Colonic mucosa (tissue), 4 donors: ENCODE results near the gene WDR26. TPM values are rescaled to one million over a fixed set of nuclear protein-coding genes. Genes with fewer than 3 reads are reported as not detected.
A peak's percentile ranks its signal among the peaks of the same experiment; 100 is the strongest.

Experiments used
- DNase-seq: peaks from one replicate; pipeline ENCODE4 v3.0.0-alpha.2; 2020
- H3K27ac ChIP-seq: fragments of 200-600 bp; one replicate; pipeline ENCODE4 v1.8.0; 2021
- H3K27me3 ChIP-seq: fragments of 200-600 bp; one replicate; pipeline ENCODE4 v1.8.0; 2021
- H3K36me3 ChIP-seq: fragments of 200-600 bp; one replicate; pipeline ENCODE4 v1.8.0; 2021
- H3K4me1 ChIP-seq: fragments of 200-600 bp; one replicate; pipeline ENCODE4 v1.8.0; 2021; ENCODE audit warnings: mild to moderate bottlenecking
- H3K4me3 ChIP-seq: fragments of 200-600 bp; one replicate; pipeline ENCODE4 v1.8.0; 2021
- H3K9ac ChIP-seq, 2 donors: one replicate each; pipeline ENCODE4 v1.7.0; 2013; ENCODE audit warnings: control low read depth in 2 of 2, low read depth in 2 of 2, low read length in 2 of 2
- H3K9me3 ChIP-seq: fragments of 200-600 bp; one replicate; pipeline ENCODE4 v1.8.0; 2021
- intact Hi-C: fragments of 100-400 bp; cut with DNase I; formaldehyde crosslinking; loops from one replicate; pipeline ENCODE4 v1.14.1; 2022
- total RNA-seq, 2 donors: library from RNA; stranded (reverse); fragmentation: NEBNext Ultra II Directional in 1 of 2; extraction: Animal tissue kit (Norgen Biotek cat#: 25700) in 1 of 2; gene quantifications; one replicate each; pipeline ENCODE4 v1.2.1, GENCODE V29; 2021
- TF ChIP-seq, protein P1 (sequence below): fragments of 200-600 bp; IDR thresholded peaks from one replicate; pipeline ENCODE4 v1.8.0; 2022; ENCODE audit warnings: antibody characterized with exemption, mild to moderate bottlenecking
- donor health status: healthy.
- donor health status: DM: no; HTN: no; CAD: no.
- donor health status: DM: no; HTN: no; CAD: no.

The WDR26 gene
- total RNA-seq, 2 donors from 2014 or later = 53.5 to 78.4 TPM

- no peaks in the 10 kb centered on the region for H3K36me3 ChIP-seq
- TF ChIP-seq, protein P1, sequence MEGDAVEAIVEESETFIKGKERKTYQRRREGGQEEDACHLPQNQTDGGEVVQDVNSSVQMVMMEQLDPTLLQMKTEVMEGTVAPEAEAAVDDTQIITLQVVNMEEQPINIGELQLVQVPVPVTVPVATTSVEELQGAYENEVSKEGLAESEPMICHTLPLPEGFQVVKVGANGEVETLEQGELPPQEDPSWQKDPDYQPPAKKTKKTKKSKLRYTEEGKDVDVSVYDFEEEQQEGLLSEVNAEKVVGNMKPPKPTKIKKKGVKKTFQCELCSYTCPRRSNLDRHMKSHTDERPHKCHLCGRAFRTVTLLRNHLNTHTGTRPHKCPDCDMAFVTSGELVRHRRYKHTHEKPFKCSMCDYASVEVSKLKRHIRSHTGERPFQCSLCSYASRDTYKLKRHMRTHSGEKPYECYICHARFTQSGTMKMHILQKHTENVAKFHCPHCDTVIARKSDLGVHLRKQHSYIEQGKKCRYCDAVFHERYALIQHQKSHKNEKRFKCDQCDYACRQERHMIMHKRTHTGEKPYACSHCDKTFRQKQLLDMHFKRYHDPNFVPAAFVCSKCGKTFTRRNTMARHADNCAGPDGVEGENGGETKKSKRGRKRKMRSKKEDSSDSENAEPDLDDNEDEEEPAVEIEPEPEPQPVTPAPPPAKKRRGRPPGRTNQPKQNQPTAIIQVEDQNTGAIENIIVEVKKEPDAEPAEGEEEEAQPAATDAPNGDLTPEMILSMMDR = no peak
- no peak overlapping the region for H3K4me3 ChIP-seq
- H3K27me3 ChIP-seq = no peaks in the 10 kb centered on the region
- intact Hi-C loops = no loop called here
- DNase-seq = no peak
- H3K9me3 ChIP-seq = no peaks in the 10 kb centered on the region
- no peak overlapping the region for H3K9ac ChIP-seq
- H3K27ac ChIP-seq = no peak overlapping the region
- no peaks in the 10 kb centered on the region for H3K4me1 ChIP-seq
These were observed 13.4 kb upstream of the WDR26 start for GRCh38 chr1:224447971-224448370.

GRCh38 chr1:224447251-224447650, 12.7 kb upstream of the WDR26 start:
- Histone ChIP-seq H3K4me3 (no peak overlapping the region), H3K9ac (no peak overlapping the region), H3K36me3 (no peaks in the 10 kb centered on the region), H3K4me1 (no peaks in the 10 kb centered on the region), H3K9me3 (no peaks in the 10 kb centered on the region), H3K27ac (no peak overlapping the region), H3K27me3 (no peaks in the 10 kb centered on the region)
- no peak for DNase-seq
- intact Hi-C loops = no loop called here
- TF ChIP-seq, protein P1 = no peak

GRCh38 chr1:224438989-224439388, 4.4 kb upstream of the WDR26 start:
- Histone ChIP-seq H3K4me3 (no peak overlapping the region), H3K9ac (no peak overlapping the region), H3K4me1 (peaks cover 7% of the 10 kb centered on the region), H3K27me3 (no peaks in the 10 kb centered on the region), H3K36me3 (no peaks in the 10 kb centered on the region), H3K9me3 (no peaks in the 10 kb centered on the region), H3K27ac (no peak overlapping the region)
- TF ChIP-seq, protein P1 = no peak
- intact Hi-C loops = no loop called here
- DNase-seq = no peak

DNA sequence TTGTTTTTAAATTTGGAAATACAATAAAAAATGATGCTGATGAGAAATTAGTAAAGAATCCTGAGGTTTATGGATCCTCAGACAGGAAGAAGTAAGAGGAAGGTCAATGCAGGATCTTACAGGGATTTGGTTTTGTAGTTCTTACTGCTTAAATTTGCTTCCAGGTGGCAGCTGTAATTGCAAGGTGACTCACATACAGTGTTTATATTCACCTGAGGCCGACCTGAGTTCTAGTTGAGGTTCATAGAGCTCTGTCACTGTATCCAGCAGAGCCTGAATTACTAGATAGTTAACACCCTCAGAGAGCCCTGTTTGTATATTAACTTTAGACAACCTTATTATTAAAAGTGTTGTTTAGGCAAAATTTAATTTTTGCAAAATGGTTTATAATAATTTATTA, 1.4 kb upstream of the WDR26 start:
- Histone ChIP-seq H3K9ac (peak overlapping the region in 1 of 2 donors; percentile 86), H3K27ac (peak overlapping the region; percentile 90), H3K27me3 (no peaks in the 10 kb centered on the region), H3K9me3 (no peaks in the 10 kb centered on the region), H3K36me3 (no peaks in the 10 kb centered on the region), H3K4me3 (no peak overlapping the region), H3K4me1 (peaks cover 7% of the 10 kb centered on the region)
- TF ChIP-seq, protein P1 = no peak
- no peak for DNase-seq
- intact Hi-C loops = no loop called here

DNA sequence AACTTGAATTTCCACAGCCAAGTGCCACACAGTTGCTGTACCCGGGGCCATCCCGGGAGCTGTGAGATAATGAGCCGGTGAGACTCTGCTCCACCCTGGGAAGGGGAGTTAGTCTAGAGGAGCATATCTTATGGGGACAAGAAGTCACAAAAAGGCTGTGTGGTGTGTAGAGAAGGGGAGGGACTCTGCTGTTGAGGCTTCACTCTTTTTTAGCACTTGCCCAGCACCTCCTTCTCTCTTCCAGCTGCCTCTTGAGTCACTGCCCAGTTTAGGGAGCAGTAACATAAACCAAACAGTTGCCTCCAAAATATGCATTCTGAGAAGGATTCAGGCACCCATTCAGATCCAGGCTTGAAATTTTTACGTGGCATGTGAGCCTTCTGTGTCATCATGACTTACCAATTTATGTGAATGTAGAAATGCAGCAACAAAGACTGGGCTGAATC, 744 bp upstream of the WDR26 start:
- H3K27me3 ChIP-seq = no peaks in the 10 kb centered on the region
- peak overlapping the region; percentile 90 for H3K27ac ChIP-seq
- DNase-seq = peak; percentile 49
- intact Hi-C loops = no loop called here
- TF ChIP-seq, protein P1 = no peak
- peaks cover 7% of the 10 kb centered on the region for H3K4me1 ChIP-seq
- no peaks in the 10 kb centered on the region for H3K36me3 ChIP-seq
- no peaks in the 10 kb centered on the region for H3K9me3 ChIP-seq
- peak overlapping the region; percentile 86 to 96 for H3K9ac ChIP-seq
- peak overlapping the region; percentile 92 for H3K4me3 ChIP-seq
